ENCODE data around the gene FRMD8.

DNA sequence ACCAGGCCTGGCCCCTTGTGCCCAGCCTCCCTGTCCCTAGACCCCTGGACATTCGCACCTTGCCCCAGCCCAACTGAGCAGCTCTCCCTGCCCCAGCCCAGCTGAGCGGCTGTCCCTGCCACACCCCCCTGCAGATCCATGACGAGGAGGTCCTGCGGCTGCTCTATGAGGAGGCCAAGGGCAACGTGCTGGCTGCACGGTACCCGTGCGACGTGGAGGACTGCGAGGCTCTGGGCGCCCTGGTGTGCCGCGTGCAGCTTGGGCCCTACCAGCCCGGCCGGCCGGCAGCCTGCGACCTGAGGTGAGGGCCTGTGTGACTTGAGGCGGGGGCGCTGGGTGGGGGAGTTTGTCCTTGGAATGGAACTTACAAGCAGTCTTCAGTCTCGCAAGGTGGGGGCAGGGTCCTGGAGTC is 7.7 kb downstream of the FRMD8 start:
- TF ChIP-seq, protein P1, sequence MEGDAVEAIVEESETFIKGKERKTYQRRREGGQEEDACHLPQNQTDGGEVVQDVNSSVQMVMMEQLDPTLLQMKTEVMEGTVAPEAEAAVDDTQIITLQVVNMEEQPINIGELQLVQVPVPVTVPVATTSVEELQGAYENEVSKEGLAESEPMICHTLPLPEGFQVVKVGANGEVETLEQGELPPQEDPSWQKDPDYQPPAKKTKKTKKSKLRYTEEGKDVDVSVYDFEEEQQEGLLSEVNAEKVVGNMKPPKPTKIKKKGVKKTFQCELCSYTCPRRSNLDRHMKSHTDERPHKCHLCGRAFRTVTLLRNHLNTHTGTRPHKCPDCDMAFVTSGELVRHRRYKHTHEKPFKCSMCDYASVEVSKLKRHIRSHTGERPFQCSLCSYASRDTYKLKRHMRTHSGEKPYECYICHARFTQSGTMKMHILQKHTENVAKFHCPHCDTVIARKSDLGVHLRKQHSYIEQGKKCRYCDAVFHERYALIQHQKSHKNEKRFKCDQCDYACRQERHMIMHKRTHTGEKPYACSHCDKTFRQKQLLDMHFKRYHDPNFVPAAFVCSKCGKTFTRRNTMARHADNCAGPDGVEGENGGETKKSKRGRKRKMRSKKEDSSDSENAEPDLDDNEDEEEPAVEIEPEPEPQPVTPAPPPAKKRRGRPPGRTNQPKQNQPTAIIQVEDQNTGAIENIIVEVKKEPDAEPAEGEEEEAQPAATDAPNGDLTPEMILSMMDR (IDR thresholded peaks at IDR 0.05) = no peak
- TF ChIP-seq POLR2A (IDR thresholded peaks at IDR 0.05) = no peak

Measured in ovary (tissue), 3 donors.